Ascending aorta (tissue), 2 donors: Measurements from ENCODE around the gene NINJ2. TPM values are rescaled to one million over a fixed set of nuclear protein-coding genes. Genes with fewer than 3 reads are reported as not detected.
"Not testable (repeated sequence)": the region's sequence is repeated elsewhere in the genome, so short reads cannot be mapped to it uniquely, and the experiment has no call there.

Experiments
- DNase-seq, 2 donors: peaks; one replicate each; pipeline ENCODE4 v3.0.0-alpha.2; 2019; ENCODE audit warnings: low spot score in 2 of 2
- H3K27ac ChIP-seq, 2 donors: fragments of 200-600 bp; sonication (generic); one replicate each; pipeline ENCODE4 v1.5.1; 2016 to 2017; ENCODE audit warnings: mild to moderate bottlenecking in 1 of 2
- H3K27me3 ChIP-seq: fragments of 200-600 bp; sonication (generic); one replicate; pipeline ENCODE4 v1.5.1; 2017
- H3K36me3 ChIP-seq, 2 donors: fragments of 200-600 bp; sonication (generic); one replicate each; pipeline ENCODE4 v1.5.1; 2016
- H3K4me1 ChIP-seq, 2 donors: fragments of 200-600 bp; sonication (generic); one replicate each; pipeline ENCODE4 v1.5.1; 2016 to 2017; ENCODE audit warnings: mild to moderate bottlenecking in 1 of 2
- H3K4me3 ChIP-seq, 2 donors: fragments of 200-600 bp; sonication (generic); one replicate each; pipeline ENCODE4 v1.5.1; 2016 to 2017; ENCODE audit warnings: mild to moderate bottlenecking in 1 of 2
- H3K9me3 ChIP-seq, 2 donors: fragments of 200-600 bp; sonication (generic); one replicate each; pipeline ENCODE4 v1.5.1; 2016
- CTCF ChIP-seq, 3 experiments: fragments of 200-600 bp in 2 of 3; fragments of 450-650 bp in 1 of 3; sonication (generic) in 2 of 3; IDR thresholded peaks; one replicate each; pipeline ENCODE4 v1.5.1; 2016 to 2019; ENCODE audit warnings: antibody characterized with exemption in 3 of 3, mild to moderate bottlenecking in 1 of 3, moderate library complexity in 1 of 3
- intact Hi-C: fragments of 100-400 bp; cut with DNase I; formaldehyde crosslinking; loops from one replicate; pipeline ENCODE4 v1.15.1; 2023
- total RNA-seq: library from RNA; depleted of rRNA; stranded (reverse); fragments of >200 nt; gene quantifications from one replicate; pipeline ENCODE4 v1.1.0, GENCODE V29; 2016

The NINJ2 gene
- total RNA-seq, 1 donor from 2014 or later: 24.1 TPM

GRCh38 chr12:630656-631632, 32.3 kb downstream of the NINJ2 start:
- TF ChIP-seq CTCF (IDR thresholded peaks at IDR 0.05): no peak
- Histone ChIP-seq H3K36me3 (no peaks in the 10 kb centered on the region), H3K27me3 (no peaks in the 10 kb centered on the region), H3K4me1 (peaks cover 0 to 37% of the 10 kb centered on the region in 2 donors), H3K4me3 (peak overlapping the region; percentile 16 to 22), H3K27ac (peak overlapping the region; percentile 80 to 84), H3K9me3 (no peaks in the 10 kb centered on the region)
- intact Hi-C loops: loop anchor here (10.0 kb wide), 1 partner anchor 146 kb away; no protein-coding TSS in a partner anchor
- DNase-seq: peak in 1 of 2 donors; percentile 83

GRCh38 chr12:628742-629078, 34.5 kb downstream of the NINJ2 start:
- intact Hi-C loops, H3K27ac ChIP-seq, H3K36me3 ChIP-seq, H3K4me3 ChIP-seq, DNase-seq, H3K27me3 ChIP-seq, H3K9me3 ChIP-seq: not testable (repeated sequence)
- H3K4me1 ChIP-seq: peaks cover 0 to 34% of the 10 kb centered on the region in 2 donors

- no peaks in the 10 kb centered on the region for H3K9me3 ChIP-seq
- no peak overlapping the region for H3K4me3 ChIP-seq
- no peak for DNase-seq
- H3K36me3 ChIP-seq: no peaks in the 10 kb centered on the region
- H3K27me3 ChIP-seq: no peaks in the 10 kb centered on the region
- intact Hi-C loops: no loop called here
- H3K27ac ChIP-seq: peak overlapping the region in 1 of 2 donors; percentile 19
- H3K4me1 ChIP-seq: peaks cover 0 to 28% of the 10 kb centered on the region in 2 donors
- no peak for TF ChIP-seq CTCF (IDR thresholded peaks at IDR 0.05)
Observed at GRCh38 chr12:627863-628741, 35.1 kb downstream of the NINJ2 start.

- Histone ChIP-seq H3K9me3 (no peaks in the 10 kb centered on the region), H3K27ac (no peak overlapping the region), H3K4me1 (peaks cover 0 to 21% of the 10 kb centered on the region in 2 donors), H3K36me3 (no peaks in the 10 kb centered on the region), H3K4me3 (no peak overlapping the region), H3K27me3 (no peaks in the 10 kb centered on the region)
- DNase-seq: no peak
- intact Hi-C loops: no loop called here
- no peak for TF ChIP-seq CTCF (IDR thresholded peaks at IDR 0.05)
Observed at GRCh38 chr12:627285-627684, 36.0 kb downstream of the NINJ2 start.

- H3K27ac ChIP-seq: no peak overlapping the region
- DNase-seq: no peak
- H3K36me3 ChIP-seq: no peaks in the 10 kb centered on the region
- no peaks in the 10 kb centered on the region for H3K27me3 ChIP-seq
- intact Hi-C loops: no loop called here
- H3K4me1 ChIP-seq: peaks cover 0 to 8% of the 10 kb centered on the region in 2 donors
- TF ChIP-seq CTCF (IDR thresholded peaks at IDR 0.05): no peak
- H3K9me3 ChIP-seq: no peaks in the 10 kb centered on the region
- no peak overlapping the region for H3K4me3 ChIP-seq
Observed at GRCh38 chr12:625998-626397, 37.2 kb downstream of the NINJ2 start.
